C4-2B (cell line): ENCODE data around the gene TNNC1.

ENCODE experiments used
- ZFX ChIP-seq: fragments of 450-650 bp; IDR thresholded peaks from 2 replicates; pipeline ENCODE4 v1.6.1; 2017
- TF ChIP-seq, protein P1 (sequence below): fragments of 450-650 bp; conservative IDR thresholded peaks from 2 replicates; pipeline ENCODE4 v1.5.1; 2017; ENCODE audit warnings: mild to moderate bottlenecking

DNA sequence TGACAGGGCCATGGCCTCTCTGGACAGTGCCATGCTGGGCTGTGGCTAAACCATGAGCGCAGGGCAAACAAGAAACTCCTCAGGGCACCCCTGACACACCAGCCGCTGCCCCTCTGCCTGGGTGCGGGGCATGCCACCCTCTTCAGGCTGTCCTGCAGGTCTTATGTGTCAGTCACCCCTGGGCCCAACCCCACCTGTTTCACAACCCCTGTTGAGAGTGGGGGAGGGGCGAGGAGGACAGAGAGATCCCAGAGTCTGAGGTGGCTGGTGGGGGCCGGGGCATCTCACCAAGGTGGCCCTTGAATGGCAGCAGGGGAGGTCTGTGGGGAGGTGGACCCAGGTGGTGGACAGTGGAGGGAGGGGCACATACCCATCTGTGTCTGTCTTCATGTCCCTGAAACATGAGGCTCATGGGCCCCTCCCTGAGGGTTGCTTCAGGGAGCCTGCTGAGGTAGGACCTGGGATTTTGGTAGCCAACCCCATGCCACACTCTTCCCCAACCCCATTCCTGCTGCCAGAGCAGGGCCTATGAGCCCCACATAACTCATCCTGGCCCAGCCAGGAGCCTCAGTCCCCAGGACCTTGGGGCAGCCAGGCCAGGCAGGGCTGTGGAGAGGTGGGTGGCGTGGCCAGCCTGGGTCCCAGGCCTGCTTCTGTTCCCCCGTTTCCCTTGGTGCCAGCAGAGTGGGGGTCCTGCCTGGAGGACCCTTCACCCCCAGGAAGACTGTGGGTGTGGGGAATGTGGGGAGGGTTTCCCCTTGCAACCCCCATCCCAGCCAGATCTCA is 39.6 kb upstream of the TNNC1 start:
- TF ChIP-seq, protein P1, sequence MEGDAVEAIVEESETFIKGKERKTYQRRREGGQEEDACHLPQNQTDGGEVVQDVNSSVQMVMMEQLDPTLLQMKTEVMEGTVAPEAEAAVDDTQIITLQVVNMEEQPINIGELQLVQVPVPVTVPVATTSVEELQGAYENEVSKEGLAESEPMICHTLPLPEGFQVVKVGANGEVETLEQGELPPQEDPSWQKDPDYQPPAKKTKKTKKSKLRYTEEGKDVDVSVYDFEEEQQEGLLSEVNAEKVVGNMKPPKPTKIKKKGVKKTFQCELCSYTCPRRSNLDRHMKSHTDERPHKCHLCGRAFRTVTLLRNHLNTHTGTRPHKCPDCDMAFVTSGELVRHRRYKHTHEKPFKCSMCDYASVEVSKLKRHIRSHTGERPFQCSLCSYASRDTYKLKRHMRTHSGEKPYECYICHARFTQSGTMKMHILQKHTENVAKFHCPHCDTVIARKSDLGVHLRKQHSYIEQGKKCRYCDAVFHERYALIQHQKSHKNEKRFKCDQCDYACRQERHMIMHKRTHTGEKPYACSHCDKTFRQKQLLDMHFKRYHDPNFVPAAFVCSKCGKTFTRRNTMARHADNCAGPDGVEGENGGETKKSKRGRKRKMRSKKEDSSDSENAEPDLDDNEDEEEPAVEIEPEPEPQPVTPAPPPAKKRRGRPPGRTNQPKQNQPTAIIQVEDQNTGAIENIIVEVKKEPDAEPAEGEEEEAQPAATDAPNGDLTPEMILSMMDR: no peak
- no peak for TF ChIP-seq ZFX
